NCI-H2081 (cell line): ENCODE results near the gene HSDL2.
"Not testable (repeated sequence)": the region's sequence is repeated elsewhere in the genome, so short reads cannot be mapped to it uniquely, and the experiment has no call there.

Experiments used
- DNase-seq, 2 experiments: peaks; one replicate each; lab custom pipeline; 2025; lab: John Stamatoyannopoulos, UW

Gene HSDL2

DNA sequence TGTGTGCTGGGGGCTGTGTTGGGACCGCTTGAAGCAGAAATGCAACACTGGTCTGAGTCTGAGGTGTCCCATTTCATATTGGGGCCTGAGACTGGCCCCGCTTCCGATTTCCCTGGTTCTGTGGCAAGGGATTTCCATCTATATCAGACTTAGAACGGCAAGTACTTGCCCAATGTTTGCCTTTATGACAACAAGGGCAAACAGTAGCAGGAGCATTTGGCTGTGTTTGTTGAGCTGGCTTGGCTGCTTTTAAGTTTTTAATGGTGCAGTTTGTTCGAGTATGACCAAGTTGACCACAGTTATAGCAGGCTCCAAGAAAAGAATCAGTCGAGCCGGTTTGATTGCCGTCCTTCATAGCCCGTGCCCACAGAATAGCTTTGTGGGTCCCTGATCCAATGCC lies 17.0 kb downstream of the HSDL2 start:
- no peak for DNase-seq

DNA sequence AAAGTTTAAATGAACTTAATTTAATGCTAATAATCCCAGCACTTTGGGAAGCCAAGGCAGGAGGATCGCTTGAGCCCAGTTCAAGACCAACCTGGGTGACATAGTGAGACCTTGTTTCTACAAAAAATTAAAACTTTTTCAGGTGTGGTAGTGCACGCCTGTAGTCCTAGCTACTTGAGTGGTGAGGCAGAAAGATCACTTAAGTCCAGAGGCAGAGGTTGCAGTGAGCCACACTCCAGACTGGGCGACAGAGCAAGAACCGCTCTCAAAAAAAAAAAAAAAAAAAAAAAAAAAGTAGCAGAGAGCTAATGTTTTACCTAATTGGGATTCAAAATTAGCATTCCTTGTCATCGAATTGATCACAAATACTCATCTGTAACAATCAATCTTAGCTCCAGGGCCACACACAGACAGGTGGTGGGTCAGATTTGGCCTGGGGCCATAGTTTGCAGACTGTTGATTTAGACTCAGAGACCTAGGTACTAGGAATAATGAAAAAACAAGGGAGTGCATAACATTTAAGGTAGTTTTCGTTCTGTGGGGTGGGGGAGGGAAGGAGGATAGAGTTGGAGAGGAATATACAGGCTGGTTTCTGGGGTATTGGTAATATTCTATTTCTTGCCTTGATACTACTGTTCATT lies 21.4 kb downstream of the HSDL2 start:
- DNase-seq: peak in 1 of 2 experiments; percentile 6

DNA sequence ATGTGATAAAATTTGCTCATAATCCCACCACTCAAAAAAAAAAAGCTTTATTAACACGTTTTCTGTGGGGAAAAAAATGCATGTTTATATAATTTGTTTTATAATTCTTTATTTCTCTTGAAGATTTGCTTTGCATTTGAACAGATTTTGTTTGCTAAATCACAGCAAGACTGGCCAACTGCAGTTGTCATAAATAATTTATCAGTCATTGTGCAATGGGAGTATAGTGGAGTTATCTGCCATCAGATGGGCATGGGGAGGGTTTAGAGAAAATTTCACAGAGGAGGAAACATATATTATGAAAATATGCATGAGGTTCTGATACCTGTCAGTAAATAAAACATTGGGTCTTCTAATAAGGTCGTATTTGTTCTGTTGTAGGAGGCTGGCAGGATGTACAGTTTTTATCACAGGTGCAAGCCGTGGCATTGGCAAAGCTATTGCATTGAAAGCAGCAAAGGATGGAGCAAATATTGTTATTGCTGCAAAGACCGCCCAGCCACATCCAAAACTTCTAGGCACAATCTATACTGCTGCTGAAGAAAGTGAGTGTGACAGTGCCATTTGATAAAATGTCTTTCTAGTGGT lies 23.8 kb downstream of the HSDL2 start:
- peak in 1 of 2 experiments; percentile 19 for DNase-seq

DNA sequence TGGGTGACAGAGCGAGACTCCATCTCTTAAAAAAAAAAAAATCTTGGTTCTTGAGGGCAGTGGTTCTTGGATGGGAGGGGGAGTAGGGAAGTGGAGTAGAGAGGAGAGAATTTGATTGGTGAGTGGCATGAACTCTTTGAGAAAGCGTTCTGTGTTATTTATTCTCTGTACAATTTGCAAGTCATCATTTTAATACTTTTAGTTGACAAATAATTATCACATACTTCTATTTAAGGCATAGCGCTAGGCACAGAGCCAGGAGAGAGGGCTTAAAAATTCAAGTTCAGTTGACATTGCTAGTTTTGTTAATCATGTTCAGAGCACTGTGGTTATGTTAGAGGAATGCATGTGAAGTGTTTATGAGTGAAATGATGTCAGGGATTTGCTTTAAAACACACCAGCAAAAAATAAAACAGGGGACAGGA lies 24.6 kb downstream of the HSDL2 start:
- DNase-seq: no peak

DNA sequence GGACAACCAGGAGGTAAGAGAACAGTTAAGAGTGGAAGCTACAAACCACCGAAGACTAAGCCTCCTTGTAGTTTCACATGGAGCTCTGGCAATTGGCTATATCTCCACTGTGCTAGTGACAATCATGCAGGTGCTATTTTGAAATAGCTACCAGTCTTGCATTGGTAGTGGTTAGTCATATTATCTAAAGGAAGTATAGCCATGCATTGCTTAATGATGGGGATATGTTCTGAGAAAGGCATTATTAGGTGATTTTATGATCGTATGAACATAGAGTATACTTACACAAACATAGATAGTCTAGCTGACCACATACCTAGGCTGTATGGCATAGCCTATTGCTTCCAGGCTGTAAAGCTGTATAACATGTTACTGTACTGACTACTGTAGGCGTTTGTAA lies 28.4 kb downstream of the HSDL2 start:
- DNase-seq: no peak

DNA sequence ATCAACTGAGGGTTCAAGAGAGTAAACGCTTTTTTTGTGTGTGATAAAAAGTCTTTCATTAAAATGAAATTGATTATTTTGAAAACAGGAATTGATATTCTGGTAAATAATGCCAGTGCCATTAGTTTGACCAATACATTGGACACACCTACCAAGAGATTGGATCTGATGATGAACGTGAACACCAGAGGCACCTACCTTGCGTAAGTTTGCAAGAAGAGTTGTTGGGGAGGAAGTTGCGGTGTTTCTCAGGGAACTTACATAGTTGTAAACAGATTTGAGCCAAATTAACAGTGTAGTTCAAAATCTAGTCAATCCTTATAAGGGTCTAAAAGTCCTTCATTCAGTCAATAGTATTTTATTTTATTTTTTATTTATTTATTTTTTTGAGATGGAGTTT lies 28.9 kb downstream of the HSDL2 start:
- no peak for DNase-seq

DNA sequence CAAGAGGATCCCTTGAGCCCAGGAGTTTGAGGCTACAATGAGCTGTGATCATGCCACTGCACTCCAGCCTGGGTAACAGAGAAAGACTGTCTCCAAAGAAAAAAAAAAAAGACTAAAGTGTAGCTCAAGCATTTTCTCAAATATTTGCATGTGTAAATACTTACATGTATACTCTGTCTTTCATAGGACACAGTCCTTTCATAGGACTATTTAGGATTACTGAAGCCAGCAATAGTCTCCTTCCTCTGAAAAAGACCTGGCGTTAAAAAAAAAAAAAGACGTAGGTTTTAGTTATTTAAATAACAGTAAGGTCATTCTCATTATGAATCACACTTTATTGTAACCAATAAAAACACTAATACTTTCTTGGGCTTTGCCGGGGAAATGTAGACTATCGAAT lies 29.9 kb downstream of the HSDL2 start:
- no peak for DNase-seq

DNA sequence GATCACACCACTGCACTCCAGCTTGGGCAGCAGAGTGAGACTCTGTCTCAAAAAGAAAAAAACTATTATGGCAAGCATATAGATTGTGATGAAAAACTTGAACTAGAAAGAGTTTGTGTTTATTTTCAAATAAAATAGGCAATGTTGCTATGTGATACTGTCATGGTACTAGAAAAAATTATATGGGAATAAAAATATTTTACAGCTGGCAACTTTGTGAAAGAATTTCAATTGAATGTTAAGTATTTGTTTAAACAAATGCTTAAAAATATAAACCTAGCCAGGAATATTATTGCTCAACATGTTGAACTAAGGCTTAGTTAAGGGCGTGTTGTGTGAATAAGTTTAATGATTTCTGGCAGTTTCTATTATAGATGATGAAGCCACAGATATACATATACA lies 31.7 kb downstream of the HSDL2 start:
- DNase-seq: no peak

DNA sequence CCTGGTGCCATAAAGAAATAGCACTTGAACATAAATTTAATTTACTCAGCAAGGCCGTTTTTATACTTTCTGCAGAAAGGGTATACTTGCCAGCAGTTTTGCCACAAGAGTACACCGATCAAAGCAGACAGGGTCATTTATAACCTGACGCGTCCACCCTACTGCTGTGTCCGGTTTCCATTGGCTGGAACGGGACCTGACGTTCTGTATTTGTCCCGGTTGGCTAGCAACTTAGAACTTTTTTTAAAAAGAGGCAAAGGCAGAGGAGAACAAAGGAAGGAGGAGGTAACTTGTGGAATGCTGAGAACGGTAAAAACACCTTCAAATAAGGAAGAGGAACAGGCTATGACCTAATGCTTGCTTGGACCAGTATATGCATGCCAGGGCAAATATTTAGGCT lies 33.8 kb downstream of the HSDL2 start:
- not testable (repeated sequence) for DNase-seq

DNA sequence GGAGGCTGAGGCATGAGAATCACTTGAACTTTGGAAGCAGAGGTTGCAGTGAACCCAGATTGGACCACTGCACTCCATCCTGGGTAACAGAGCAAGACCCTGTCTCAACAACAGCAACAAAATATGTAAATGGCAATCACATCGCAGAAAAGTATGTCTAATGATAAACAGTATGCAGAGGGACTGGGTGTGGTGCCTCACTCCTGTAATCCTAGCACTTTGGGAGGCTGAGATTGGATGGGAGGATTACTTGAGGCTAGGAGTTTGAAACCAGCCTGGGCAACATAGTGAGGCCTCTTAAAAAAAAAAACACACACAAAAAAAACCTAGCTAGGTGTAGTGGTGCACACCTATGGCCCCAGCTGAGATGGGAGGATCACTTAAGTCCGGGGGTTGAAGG lies 40.3 kb downstream of the HSDL2 start:
- no peak for DNase-seq

DNA sequence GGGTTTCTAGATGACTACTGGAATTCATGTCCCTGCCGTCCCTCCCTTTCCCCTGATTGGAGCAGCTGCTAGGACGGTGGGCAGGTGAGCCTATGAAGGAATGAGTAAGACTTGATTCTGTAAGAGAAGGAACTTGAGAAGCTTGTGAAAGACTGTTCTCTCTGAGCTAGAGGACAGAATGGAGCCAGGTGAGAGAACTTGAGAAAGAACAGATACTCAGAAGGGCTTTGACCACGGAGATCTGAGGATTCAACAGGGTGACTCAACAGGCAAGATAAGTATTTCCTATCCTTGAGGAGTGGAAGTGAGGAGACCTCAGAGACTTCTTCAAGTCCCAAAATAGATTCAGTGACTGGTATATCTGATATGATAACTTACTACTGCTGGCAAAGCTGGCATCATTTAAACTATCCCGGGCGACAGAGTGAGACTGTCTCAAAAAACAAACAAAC lies 41.9 kb downstream of the HSDL2 start:
- DNase-seq: no peak

DNA sequence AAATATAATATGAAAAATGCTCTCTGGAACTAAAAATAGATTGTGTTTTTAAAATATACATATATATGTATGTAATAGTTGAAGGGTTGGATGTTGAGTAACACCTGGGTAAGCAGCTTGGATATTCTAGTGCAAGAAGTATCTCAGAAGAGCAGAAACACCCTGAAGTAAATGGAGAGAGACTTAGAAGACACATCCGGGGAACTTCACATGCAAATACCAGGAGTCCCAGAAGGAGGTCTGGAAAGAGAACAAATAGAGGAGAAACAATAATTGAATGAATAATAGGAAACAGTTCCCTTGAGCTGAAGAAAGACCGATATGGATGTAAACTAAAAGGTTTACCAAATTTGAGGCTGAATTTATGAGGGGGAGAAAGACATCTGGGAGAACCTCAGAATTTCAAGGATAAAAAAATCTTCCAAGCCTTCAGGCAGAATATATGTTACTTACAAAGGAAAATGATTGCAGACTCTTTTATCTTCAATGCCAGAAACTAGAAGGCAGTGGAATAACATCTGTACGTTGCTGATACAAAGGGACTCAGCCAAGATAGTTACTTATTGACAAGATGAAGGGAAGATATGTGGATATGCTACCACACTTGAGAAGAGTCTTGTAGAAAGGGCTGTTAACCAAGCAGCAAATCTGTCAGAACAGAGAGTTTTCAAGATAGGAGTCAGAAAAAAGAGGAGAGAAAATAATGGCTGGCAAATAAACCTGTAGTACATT lies 42.7 kb downstream of the HSDL2 start:
- no peak for DNase-seq

DNA sequence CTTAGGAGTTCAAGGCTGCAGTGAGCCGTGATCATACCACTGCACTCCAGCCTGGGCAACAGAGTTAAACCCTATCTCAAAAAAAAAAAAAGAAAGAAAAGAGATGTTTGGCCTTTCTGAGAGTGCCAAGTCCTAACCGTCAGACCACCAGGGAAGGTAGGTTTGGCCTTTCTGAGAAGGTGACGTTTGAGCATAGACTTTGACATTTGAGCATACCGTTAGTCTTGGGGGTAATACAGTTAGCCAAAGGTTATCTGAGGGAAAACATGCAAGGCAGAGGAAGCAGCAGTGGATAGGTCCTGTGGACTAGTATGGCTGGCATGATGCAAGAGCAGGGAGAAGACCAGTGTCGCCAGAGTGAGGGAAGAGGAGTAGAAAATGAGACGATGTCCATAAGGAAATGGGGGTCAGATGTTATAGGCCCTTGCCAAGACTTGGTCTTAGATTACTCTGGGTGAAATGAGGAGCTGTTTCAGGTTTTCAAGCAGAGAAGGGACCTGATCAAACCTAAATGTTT lies 50.2 kb downstream of the HSDL2 start:
- no peak for DNase-seq

DNA sequence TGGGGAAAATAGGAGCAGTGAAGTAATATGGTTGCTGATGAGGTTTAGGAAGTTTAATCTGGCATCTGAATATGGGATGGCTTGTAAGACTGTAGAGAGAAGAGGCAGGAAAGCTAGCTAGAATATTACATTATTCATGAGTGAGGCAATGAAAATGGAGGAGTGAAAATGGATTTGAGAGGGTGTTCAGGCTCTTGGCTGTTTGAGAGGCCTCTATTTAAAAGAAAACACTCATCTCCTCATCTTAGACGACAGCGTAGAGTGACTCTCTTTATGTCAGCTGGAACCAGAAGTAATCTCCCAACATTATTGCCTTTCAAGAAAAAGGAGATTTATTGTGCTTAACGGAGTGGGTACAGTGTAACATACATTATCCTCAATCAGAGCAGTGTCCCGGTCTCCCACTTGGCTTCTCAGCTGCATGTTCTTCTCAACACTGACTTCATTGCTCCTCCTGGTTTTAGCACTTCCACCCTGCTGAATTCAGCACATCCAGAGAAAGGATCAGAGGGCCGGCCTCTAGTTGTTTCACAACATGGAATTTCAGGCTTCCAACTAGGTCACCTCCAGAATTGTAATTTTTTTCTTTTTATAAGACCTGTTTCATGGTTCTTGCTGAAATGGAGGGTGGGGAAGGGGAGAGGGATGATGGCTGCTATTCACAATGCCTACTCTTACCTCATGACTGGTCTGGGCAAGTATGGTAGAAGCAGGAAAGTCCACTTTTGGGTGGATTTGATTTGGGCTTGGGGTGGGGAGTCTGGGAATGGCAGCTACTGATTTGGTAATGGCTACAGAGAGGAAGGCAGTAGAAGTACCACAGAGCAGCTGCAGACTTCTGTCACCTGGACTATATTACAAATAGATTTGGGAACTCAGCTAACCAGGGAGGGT lies 53.8 kb downstream of the HSDL2 start:
- no peak for DNase-seq

DNA sequence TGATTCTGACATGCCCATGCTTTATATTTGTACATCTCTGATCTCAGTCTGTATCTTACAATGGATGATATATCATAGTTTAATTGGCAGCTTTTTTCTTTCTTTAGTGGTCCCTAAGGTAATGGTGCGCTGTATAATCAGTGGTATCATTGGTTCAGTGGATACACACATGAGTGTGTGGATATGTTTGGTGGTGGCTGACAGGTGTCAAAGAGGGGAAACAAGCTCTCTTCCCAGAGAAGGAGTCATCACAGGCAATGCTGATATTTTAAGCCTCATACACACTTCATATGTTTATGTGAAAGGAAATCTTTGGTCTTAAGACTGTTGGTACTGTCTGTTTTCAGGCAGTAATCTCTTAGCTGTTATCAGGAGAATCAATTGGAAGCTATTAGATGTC lies 54.6 kb downstream of the HSDL2 start:
- DNase-seq: no peak

DNA sequence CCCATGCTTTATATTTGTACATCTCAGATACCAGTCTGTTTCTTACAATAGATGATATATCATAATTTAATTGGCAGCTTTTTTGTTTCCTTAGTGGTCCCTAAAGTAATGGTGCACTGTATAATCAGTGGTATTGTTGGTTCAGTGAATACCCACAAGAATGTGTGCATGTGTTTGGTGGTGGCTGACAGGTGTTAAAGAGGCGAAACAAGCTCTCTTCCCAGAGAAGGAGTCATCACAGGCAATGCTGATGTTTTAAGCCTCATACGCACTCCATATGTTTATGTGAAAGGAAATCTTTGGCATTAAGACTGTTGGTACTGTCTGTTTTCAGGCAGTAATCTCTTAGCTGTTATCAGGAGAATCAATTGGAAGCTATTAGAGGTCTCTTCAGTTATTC lies 57.5 kb downstream of the HSDL2 start:
- DNase-seq: no peak

DNA sequence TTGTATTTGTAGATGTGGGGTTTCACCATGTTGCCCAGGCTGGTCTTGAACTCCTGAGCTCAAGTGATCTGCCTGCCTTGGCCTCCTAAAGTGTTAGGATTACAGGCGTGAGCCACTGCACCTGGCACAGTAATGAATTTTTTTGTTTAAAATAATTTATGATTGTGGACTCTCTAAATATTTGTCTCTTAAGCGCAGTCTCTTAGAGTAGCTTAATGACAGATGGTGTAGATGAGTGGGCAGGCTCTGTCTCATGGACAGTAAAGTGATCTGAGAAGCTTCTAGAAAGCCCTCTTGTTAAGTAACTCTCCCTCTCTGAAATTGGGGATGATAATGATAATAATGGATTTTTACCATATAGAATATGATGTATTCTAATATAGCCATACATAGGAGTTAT lies 59.3 kb downstream of the HSDL2 start:
- peak in 1 of 2 experiments; percentile 65 for DNase-seq

DNA sequence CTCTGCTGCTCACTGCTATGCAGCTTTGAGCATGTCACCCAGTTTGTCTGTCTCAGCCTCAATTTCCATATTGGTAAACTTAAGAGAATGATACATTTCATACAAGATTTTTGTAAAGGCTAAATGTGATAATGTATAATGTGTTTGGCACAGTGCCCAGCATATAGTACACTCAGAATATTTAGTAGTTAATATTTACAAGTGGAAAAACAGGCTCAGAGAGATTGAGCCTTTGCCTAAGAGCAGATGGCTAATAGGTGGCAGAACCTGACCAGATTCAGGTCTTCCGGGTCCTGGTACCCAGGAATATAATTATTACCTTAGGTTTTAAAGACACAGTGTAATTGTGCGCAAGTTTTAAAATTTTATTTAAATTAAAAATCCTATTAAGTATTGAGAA lies 59.9 kb downstream of the HSDL2 start:
- peak in 1 of 2 experiments; percentile 11 for DNase-seq

DNA sequence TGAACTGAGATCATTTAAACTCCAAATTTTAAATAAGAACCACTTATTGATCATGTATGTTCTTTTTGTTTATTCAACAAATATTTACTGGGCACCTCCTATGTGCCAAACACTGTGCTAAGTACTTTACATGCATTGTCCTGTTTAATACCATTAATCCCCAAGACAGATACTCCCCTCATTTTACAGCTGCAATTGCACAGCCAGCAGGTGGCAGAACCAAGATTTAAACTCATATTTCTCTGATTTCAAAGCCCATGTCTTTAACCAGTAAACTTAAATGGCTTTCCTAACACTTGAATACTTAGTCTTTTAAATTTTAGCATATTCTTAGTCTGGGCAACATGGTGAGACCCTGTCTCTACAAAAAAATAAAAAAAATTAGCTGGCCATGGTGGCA lies 63.3 kb downstream of the HSDL2 start:
- DNase-seq: no peak

DNA sequence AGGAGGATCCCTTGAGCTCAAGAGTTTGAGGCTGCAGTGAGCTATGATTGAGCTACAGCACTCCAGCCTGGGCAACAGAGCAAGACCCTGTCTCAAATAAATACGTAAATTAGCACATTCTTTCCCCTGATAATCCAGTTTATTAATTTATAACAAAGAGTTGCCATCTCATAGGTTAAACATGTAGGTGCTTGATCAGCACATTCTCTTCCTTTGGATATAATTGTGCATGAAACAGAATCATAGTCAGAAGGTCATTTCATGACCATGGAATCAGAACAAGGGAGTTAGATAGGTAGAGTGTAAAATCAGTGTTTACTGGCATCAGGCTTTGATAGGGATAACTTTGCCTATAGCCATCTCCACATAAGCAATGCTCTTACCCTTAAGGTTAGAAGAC lies 63.7 kb downstream of the HSDL2 start:
- DNase-seq: no peak

DNA sequence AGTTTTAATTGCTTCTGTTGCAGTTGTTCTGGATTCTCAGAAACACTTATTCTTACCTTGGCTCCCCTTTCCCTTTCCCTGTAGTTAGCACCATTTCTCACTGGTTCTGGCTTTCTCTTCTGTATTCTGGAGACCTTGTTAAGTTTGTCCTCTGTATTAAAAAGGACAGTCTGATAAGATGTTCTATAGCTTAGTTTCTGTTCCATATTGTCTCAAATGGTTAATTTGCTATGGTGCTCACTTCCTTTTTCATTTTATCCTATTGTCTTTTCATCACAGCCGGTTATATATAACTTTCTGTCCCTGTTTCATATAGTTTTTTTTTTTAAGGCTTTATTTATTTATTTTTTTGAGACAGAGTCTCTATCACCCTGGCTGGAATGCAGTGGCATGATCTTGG lies 65.3 kb downstream of the HSDL2 start:
- DNase-seq: no peak

DNA sequence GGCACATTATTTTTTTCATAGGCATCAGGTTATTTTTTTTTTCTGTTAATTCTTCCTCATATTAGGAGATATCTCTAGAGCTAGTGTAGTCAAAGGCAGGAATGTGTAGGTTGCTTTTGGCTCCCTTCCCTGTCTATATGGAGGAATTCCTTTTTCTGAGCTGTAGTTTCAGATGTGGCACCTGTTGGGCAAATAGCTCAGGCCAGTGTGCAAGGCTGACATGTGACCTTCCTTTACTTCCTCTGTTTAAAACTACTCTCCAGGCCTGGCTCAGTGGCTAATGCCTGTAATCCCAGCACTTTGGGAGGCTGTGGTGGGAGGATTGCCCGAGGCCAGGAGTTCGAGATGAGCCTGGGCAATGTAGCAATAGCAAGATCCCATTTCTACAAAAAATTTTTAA lies 66.2 kb downstream of the HSDL2 start:
- no peak for DNase-seq
